Measurements from ENCODE around the gene NFS1.

NFS1 gene

GRCh38 chr20:35673884-35674283, 25.3 kb downstream of the NFS1 start:
- DNase-seq (ENCODE audit: low spot score) = no peak

GRCh38 chr20:35669681-35670080, 29.5 kb downstream of the NFS1 start:
- DNase-seq (ENCODE audit: low spot score) = no peak

- no peak for DNase-seq (ENCODE audit: low spot score)
Measured at GRCh38 chr20:35669221-35669620, 29.9 kb downstream of the NFS1 start.

GRCh38 chr20:35665949-35666288, 33.2 kb downstream of the NFS1 start:
- DNase-seq (ENCODE audit: low spot score) = no peak

- DNase-seq (ENCODE audit: low spot score) = peak; percentile 91
Measured at GRCh38 chr20:35664466-35665206, 34.5 kb downstream of the NFS1 start, which contains the start of the genes CPNE1 and RBM12. CPNE1 (minus strand) TSS chr20:35664900; CDS start chr20:35632923, 31,977 bp downstream. RBM12 (minus strand) TSS chr20:35664900; CDS start chr20:35655322, 9,578 bp downstream.

GRCh38 chr20:35663516-35664465, 35.4 kb downstream of the NFS1 start:
- DNase-seq (ENCODE audit: low spot score) = peak; percentile 60

- no peak for DNase-seq (ENCODE audit: low spot score)
Measured at GRCh38 chr20:35662551-35662950, 36.6 kb downstream of the NFS1 start.

GRCh38 chr20:35661908-35662307, 37.2 kb downstream of the NFS1 start:
- DNase-seq (ENCODE audit: low spot score) = no peak

- DNase-seq (ENCODE audit: low spot score) = no peak
Measured at GRCh38 chr20:35661053-35661452, 38.1 kb downstream of the NFS1 start.

GRCh38 chr20:35660122-35660937, 38.8 kb downstream of the NFS1 start:
- no peak for DNase-seq (ENCODE audit: low spot score)

GRCh38 chr20:35657271-35657670, 41.9 kb downstream of the NFS1 start:
- no peak for DNase-seq (ENCODE audit: low spot score)

GRCh38 chr20:35654415-35654814, 44.7 kb downstream of the NFS1 start:
- DNase-seq (ENCODE audit: low spot score) = no peak

GRCh38 chr20:35653893-35654292, 45.3 kb downstream of the NFS1 start:
- DNase-seq (ENCODE audit: low spot score) = no peak

GRCh38 chr20:35653430-35653734, 45.8 kb downstream of the NFS1 start:
- no peak for DNase-seq (ENCODE audit: low spot score)

GRCh38 chr20:35652641-35653429, 46.3 kb downstream of the NFS1 start:
- no peak for DNase-seq (ENCODE audit: low spot score)

GRCh38 chr20:35651958-35652357, 47.2 kb downstream of the NFS1 start:
- DNase-seq (ENCODE audit: low spot score) = no peak

- DNase-seq (ENCODE audit: low spot score) = no peak
Measured at GRCh38 chr20:35650632-35651031, 48.5 kb downstream of the NFS1 start.

GRCh38 chr20:35648836-35649235, 50.3 kb downstream of the NFS1 start:
- DNase-seq (ENCODE audit: low spot score) = no peak

- DNase-seq (ENCODE audit: low spot score) = no peak
Measured at GRCh38 chr20:35644806-35645205, 54.3 kb downstream of the NFS1 start.

GRCh38 chr20:35643045-35643444, 56.1 kb downstream of the NFS1 start:
- no peak for DNase-seq (ENCODE audit: low spot score)

- no peak for DNase-seq (ENCODE audit: low spot score)
Measured at GRCh38 chr20:35641743-35642142, 57.4 kb downstream of the NFS1 start.

GRCh38 chr20:35640724-35641123, 58.4 kb downstream of the NFS1 start:
- DNase-seq (ENCODE audit: low spot score) = no peak

Measured in CD4-positive, alpha-beta T cell treated with Interleukin-6 at 100 ng/mL for 8 hours (primary cell).